MCF 10A (cell line): Measurements from ENCODE around the gene WWC1. TPM values are rescaled to one million over a fixed set of nuclear protein-coding genes. Genes with fewer than 3 reads are reported as not detected.

Experiments
- BruUV-seq: library from RNA; stranded (reverse); fragments of 400-500 nt; replicated peaks from 2 replicates; lab custom pipeline; 2021; lab: Mats Ljungman, UMichigan
- CTCF ChIA-PET: fragments of 300-600 bp; sonication (Branson Sonifier 250); formaldehyde crosslinking; extraction: SDS; loops from one replicate; lab custom pipeline; 2021; ENCODE audit warnings: antibody characterized with exemption, inconsistent platforms; lab: Yijun Ruan, JAX
- POLR2A ChIA-PET: fragments of 300-600, 350-650 bp; sonication (Branson Sonifier 250); formaldehyde crosslinking; extraction: SDS; loops from one replicate; lab custom pipeline; 2020; ENCODE audit warnings: antibody characterized with exemption, inconsistent platforms; lab: Yijun Ruan, JAX
- DNase-seq: peaks from one replicate; pipeline ENCODE4 v3.0.0-alpha.2; 2018; ENCODE audit not compliant: unreplicated experiment
- H3K27ac Mint-ChIP-seq: one replicate; pipeline ENCODE4 v1.8.0; 2022; ENCODE audit warnings: mild to moderate bottlenecking, low read depth, mixed read lengths; ENCODE audit not compliant: unreplicated experiment
- H3K27me3 Mint-ChIP-seq: one replicate; pipeline ENCODE4 v1.8.0; 2022; ENCODE audit warnings: mixed read lengths; ENCODE audit not compliant: insufficient read depth, unreplicated experiment
- H3K36me3 Mint-ChIP-seq: one replicate; pipeline ENCODE4 v1.8.0; 2022; ENCODE audit warnings: mild to moderate bottlenecking, moderate library complexity, mixed read lengths; ENCODE audit not compliant: insufficient read depth, unreplicated experiment
- H3K4me1 Mint-ChIP-seq: one replicate; pipeline ENCODE4 v1.8.0; 2022; ENCODE audit warnings: mixed read lengths; ENCODE audit not compliant: insufficient read depth, unreplicated experiment
- H3K4me3 Mint-ChIP-seq: one replicate; pipeline ENCODE4 v1.8.0; 2022; ENCODE audit warnings: mild to moderate bottlenecking, moderate library complexity, mixed read lengths; ENCODE audit not compliant: unreplicated experiment
- H3K9me3 Mint-ChIP-seq: one replicate; pipeline ENCODE4 v1.8.0; 2022; ENCODE audit warnings: mixed read lengths; ENCODE audit not compliant: unreplicated experiment
- intact Hi-C: fragments of 100-400 bp; cut with micrococcal nuclease; formaldehyde crosslinking; loops from 2 replicates; pipeline ENCODE4 v1.14.1; 2022
- total RNA-seq: library from RNA; stranded (reverse); gene quantifications from 2 replicates; pipeline ENCODE4 v1.2.3, GENCODE V29; 2022
- TF ChIP-seq, protein P1 (sequence below): fragments of 200-600 bp; IDR thresholded peaks from one replicate; pipeline ENCODE4 v1.8.0; 2022; ENCODE audit warnings: antibody characterized with exemption, mild to moderate bottlenecking; ENCODE audit not compliant: unreplicated experiment

WWC1 gene
- total RNA-seq, 1 experiment from 2014 or later: 47.0 TPM

DNA sequence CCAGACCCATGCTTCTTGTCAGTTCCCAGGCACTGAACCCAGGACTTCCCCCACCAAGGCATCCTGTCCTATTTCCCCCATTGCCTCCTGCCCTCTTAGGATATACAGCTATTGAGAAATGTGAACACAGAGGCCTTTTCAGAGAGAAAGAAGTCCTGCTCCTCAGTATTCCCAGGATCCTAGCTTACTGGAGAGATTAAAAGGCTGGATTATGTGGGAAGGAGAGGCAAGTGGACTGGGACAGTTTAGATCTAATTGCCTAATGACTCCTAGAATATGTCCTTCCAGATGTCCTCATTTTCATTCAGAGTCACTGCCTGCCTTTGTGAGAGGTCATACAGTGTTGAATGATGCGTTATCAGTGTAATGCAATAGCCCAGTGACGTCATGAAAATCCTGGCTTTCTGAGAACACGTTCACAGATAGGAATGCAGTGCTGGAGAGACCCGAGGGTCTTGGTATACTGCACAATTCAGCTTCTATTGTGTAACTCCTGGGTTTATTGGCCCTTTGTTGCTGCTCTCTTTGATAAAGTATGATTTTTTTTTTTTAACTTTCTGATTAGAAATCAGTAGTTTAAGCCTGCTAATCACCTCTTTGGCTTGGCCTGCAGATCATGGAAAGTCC, 26.2 kb downstream of the WWC1 start:
- ChIA-PET CTCF (interaction anchor here (0.6 to 2.7 kb wide), 12 partner anchors 10 to 1032 kb away, joined by 3 to 14 read pairs (median 4); partner anchors contain the start of gene WWC1), POLR2A (interaction anchor here (0.7 to 4.8 kb wide), 8 partner anchors 10 to 111 kb away, joined by 3 to 44 read pairs (median 4); partner anchors contain the start of gene WWC1)
- peak; percentile 93 for DNase-seq
- Mint-ChIP-seq H3K36me3 (no peaks in the 10 kb centered on the region), H3K27ac (peak overlapping the region; percentile 20), H3K4me3 (no peak overlapping the region), H3K27me3 (no peaks in the 10 kb centered on the region), H3K4me1 (peaks cover 38% of the 10 kb centered on the region), H3K9me3 (no peaks in the 10 kb centered on the region)
- BruUV-seq: no TSS peak
- intact Hi-C loops: no loop called here
- TF ChIP-seq, protein P1, sequence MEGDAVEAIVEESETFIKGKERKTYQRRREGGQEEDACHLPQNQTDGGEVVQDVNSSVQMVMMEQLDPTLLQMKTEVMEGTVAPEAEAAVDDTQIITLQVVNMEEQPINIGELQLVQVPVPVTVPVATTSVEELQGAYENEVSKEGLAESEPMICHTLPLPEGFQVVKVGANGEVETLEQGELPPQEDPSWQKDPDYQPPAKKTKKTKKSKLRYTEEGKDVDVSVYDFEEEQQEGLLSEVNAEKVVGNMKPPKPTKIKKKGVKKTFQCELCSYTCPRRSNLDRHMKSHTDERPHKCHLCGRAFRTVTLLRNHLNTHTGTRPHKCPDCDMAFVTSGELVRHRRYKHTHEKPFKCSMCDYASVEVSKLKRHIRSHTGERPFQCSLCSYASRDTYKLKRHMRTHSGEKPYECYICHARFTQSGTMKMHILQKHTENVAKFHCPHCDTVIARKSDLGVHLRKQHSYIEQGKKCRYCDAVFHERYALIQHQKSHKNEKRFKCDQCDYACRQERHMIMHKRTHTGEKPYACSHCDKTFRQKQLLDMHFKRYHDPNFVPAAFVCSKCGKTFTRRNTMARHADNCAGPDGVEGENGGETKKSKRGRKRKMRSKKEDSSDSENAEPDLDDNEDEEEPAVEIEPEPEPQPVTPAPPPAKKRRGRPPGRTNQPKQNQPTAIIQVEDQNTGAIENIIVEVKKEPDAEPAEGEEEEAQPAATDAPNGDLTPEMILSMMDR: no peak

DNA sequence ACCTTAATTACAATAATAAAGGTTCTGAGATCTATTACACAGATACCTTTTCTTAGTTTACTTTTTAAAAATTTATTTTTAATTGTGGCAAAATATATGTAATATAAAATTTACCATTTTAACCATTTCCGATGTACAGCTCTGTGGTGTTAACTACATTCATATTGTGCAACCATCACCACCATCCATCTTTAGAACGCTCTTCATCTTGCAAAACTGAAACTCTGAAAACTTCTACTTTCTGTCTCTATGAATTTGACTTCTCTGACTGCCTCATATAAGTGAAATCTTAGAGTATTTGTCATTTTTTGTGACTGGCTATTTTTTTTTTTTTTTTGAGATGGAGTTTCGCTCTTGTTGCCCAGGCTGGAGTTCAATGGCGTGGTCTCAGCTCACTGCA, 26.8 kb downstream of the WWC1 start:
- intact Hi-C loops: no loop called here
- CTCF ChIA-PET: interaction anchor here (0.6 to 2.7 kb wide), 8 partner anchors 9 to 104 kb away, joined by 3 to 14 read pairs (median 6); partner anchors contain the start of gene WWC1

DNA sequence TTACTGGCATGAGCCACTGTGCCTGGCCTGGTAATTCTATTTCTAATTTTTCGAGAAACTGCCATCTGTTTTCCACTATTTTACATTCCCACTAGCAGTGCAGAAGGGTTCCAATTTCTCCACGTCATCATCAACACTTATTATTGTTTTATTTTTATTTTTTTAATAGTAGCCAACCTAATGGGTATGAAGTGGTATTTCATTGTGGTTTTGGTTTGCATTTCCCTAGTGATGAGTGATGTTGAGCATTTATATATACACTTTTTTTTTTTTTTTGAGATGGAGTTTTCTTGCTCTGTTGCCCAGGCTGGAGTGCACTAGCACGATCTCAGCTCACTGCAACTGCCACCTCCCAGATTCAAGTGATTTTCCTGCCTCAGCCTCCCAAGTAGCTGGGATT, 28.3 kb downstream of the WWC1 start:
- no peak for DNase-seq
- H3K27ac Mint-ChIP-seq: no peak overlapping the region
- no peak overlapping the region for H3K4me3 Mint-ChIP-seq
- peaks cover 7% of the 10 kb centered on the region for H3K36me3 Mint-ChIP-seq
- no TSS peak for BruUV-seq
- ChIA-PET POLR2A (interaction anchor here (0.6 to 1.3 kb wide), 3 partner anchors 25 to 40 kb away, joined by 3 to 4 read pairs (median 3); no protein-coding TSS in a partner anchor), CTCF (no interaction called here)
- no peaks in the 10 kb centered on the region for H3K27me3 Mint-ChIP-seq
- TF ChIP-seq, protein P1: no peak
- intact Hi-C loops: no loop called here
- peaks cover 32% of the 10 kb centered on the region for H3K4me1 Mint-ChIP-seq
- no peaks in the 10 kb centered on the region for H3K9me3 Mint-ChIP-seq

More for the DNA sequence above, 26.8 kb downstream of the WWC1 start:
- H3K9me3 Mint-ChIP-seq: no peaks in the 10 kb centered on the region
- no TSS peak for BruUV-seq
- peak overlapping the region; percentile 20 for H3K27ac Mint-ChIP-seq
- H3K4me3 Mint-ChIP-seq: no peak overlapping the region
- POLR2A ChIA-PET: interaction anchor here (0.7 to 3.5 kb wide), 6 partner anchors 9 to 111 kb away, joined by 3 to 18 read pairs (median 4); no protein-coding TSS in a partner anchor
- no peaks in the 10 kb centered on the region for H3K27me3 Mint-ChIP-seq
- no peak for DNase-seq
- H3K36me3 Mint-ChIP-seq: peaks cover 1% of the 10 kb centered on the region
- TF ChIP-seq, protein P1: no peak
- peaks cover 38% of the 10 kb centered on the region for H3K4me1 Mint-ChIP-seq

DNA sequence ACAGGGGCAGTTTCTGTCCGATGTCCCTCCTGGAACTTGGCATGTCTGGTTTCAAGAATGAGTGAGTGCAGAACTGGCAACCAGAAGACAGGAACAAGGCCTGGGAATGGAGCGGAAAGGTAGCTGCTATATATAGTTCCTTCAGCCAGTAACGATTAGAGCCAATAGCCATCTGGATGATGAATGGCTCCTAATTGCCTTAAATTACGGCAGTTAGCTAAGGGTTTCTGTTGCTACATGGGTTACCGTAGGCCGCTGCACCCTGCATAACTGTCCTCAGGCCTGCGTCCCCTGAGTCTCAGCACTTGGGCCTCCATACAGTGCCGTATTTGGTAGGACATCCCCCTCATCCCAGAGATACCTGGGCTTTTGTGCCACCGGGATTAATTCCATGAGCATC, 29.4 kb downstream of the WWC1 start:
- ChIA-PET CTCF (interaction anchor here (0.6 to 0.7 kb wide), 3 partner anchors 9 to 97 kb away, joined by 3 read pairs; no protein-coding TSS in a partner anchor), POLR2A (no interaction called here)
- BruUV-seq: no TSS peak
- no peaks in the 10 kb centered on the region for H3K27me3 Mint-ChIP-seq
- TF ChIP-seq, protein P1: no peak
- peaks cover 34% of the 10 kb centered on the region for H3K4me1 Mint-ChIP-seq
- intact Hi-C loops: no loop called here
- H3K27ac Mint-ChIP-seq: no peak overlapping the region
- peaks cover 7% of the 10 kb centered on the region for H3K36me3 Mint-ChIP-seq
- DNase-seq: no peak
- H3K9me3 Mint-ChIP-seq: no peaks in the 10 kb centered on the region
- no peak overlapping the region for H3K4me3 Mint-ChIP-seq
